CD4-positive, alpha-beta T cell treated with Interleukin-10 for 1 hour (primary cell): ENCODE results near the gene MT4.
A peak's percentile ranks its signal among the peaks of the same experiment; 100 is the strongest.
"Not testable (repeated sequence)": the region's sequence is repeated elsewhere in the genome, so short reads cannot be mapped to it uniquely, and the experiment has no call there.

Experiments
- DNase-seq: peaks from one replicate; pipeline ENCODE4 v3.0.0-alpha.2; 2020

MT4 gene

DNA sequence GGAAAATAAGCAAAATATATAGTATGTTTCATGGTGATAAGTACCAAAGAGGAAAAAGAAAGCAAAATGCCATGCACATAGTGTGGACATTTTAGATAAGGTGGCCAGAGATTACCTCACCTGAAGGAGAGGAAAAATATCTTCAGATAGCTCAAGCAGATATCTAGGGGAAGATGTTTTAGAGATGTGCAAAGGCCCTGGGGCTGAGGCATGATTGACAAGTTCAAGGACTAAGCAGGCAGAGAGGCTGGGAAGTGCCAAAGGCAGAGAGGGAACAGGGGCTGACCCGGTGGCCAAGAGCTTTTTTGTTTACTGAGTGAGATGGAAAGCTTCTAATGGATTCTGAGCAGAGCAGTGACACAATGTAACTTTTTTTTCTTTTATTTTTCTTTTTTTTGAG, 4.4 kb upstream of the MT4 start:
- DNase-seq = no peak

DNA sequence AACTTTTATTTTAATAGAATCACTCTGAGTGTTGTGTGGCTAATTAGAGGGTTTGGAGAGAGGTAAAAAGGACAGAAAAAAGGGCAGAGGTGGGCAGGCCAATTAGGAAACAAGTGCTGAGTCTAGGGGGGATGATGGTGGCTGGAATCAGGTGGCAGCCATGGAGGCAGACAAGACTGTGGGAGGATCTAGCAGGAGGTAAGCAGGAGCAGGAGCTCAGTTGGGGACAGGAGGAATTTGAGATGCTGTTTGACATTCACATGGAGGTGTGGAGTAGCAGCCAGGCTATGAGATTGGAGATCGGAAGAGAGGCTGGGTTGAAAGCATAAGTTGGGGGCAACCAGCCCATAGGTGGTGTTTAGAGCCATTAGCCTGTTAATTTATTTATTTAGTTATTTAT, 3.7 kb upstream of the MT4 start:
- DNase-seq = no peak

DNA sequence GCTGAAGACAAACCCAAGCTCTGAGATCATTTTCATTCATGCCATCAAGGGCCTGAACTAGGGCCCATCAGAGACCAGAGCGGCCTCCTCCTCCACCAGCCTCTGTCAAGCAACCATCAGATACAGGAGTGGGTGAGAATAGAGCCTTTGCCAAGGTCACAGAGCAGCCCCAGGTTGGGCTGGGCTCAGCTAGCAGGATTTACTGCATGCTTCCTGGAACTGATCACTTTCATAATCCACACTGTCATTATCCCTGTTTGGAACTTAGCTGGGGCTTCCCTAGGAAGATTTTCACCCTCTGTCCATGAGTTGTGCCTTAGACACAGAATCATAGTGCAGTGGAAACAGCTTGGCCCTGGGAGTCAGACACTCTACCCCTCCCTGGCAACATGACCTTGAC, 5.1 kb downstream of the MT4 start:
- no peak for DNase-seq

DNA sequence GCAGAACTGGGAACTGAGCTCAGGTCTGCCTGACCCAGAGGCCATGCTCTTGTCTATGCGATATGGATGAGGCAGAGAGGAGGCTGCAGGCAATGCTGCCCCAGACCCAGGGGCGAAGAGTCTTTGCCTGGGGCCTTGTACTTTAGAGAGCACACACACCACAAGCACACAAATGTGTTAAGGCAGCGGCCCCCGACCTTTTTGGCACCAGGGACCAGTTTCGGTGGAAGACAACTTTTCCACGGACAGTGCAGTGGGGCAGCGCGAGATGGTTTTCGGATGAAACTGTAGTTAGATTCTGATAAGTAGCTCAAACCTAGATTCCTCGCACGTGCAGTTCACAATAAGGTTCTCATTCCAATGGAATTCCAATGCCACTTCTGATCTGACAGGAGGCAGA, 6.7 kb downstream of the MT4 start:
- DNase-seq = no peak

DNA sequence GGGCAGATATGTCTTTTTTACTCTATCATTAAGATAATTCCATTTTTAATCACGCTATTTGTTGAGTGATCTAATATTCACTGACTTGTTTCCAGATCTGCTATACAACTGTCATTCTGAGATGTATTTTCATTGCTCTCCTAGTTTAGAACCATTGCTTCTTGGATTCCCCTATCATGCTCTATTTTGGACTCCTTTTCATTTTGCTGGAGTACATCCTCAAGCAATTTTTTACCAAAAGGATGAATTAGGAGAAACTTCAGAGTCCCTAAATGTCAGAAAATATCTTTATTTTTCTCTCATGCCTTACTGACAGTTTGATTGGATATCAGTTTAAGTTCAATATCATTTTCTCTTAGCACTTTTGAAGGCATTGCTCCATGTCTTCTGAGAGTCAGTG, 9.8 kb downstream of the MT4 start:
- DNase-seq = no peak

DNA sequence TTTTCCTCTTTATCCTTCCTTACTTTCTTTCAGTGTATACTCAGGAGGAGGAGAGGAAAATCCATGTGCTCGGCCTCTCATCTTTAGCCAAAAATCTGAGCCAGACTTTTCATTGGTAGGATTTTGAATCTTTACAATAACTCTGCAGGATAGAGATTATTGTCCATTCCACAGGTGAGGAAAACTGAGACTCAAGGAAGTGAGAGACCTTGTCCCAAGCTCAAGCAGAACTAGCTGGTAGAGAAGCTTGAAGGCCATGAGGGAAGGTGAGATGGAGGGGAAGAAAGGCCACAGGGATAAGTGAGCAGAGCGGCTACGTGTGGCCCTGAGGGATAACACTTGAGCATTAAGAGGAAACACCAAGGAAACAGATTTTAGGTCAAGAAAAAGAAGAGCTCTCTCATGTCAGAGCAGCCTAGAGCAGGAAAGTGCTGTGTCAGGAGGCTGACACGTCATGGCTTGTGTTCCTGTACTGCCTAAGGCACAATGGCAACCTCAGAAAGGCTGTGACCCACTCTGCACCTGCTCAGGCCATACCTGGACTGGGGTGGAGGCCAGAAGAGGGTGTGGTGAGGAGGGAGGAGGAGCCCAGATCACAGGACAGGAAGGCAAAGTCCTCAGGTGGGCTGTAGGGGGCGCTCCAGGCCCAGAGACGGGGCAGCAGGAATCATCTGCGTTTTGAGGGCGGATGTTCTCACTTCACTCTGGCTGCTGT, 11.9 kb downstream of the MT4 start:
- peak; percentile 89 for DNase-seq

DNA sequence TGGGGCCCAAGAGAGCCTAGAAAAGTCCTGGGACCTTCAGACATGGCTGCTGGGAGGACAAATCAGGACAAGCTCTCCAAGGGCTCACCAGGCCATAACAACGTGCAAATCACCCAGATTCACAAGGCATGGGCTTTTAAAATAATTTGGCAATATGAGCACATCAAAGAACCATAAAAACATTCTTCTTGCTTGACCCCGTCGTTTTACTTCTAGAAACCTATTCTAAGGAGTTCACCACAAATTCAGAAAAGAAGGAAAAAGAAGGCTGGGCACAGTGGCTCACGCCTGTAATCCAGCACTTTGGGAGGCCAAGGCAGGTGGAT, 12.4 kb downstream of the MT4 start:
- DNase-seq = no peak

DNA sequence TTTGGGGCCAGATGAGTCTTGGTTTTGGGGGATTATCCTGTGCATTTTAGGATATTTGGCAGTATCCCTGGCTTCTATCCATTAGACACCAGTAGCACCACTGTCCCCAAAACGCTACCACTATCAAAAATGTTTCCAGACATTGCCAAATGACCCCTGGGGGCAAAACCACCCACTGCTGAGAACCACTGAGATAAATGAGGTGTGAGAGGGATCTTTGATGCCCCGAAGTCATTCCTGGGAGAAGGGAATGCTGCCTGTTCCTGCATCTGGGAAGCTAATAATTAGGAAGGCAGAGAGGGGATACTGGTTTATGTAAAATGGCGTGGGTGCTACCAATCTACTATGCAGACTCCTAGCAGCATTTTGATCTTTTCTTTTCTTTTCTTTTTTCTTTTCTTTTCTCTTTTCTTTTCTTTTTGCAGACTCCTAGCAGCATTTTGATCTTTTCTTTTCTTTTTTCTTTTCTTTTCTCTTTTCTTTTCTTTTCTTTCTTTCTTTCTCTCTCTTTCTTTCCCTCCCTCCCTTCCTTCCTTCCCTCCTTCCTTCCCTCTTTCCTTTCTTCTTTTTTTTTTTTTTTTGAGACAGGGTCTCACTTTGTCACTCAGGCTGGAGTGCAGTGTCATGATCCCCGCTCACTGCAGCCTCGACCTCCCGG, 15.6 kb downstream of the MT4 start:
- no peak for DNase-seq

DNA sequence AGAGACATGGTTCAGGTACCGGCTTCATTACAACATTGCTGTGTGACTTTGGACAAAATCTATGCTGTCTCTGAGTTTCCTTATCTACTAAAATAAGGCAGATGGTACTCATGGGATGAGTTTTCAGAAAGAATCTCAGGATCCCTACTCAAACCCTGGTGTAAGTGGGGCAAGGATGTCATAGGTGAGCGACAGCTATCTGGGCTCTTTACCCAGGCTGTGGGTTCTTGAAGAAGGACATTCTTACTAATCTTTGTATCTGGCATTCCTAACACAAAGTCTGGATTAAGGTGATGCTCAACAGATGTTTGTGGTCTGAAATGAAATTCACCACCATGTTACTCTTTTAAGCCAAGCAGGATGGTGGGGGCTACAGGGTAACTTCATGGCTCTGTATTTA, 18.0 kb downstream of the MT4 start:
- DNase-seq = not testable (repeated sequence)

DNA sequence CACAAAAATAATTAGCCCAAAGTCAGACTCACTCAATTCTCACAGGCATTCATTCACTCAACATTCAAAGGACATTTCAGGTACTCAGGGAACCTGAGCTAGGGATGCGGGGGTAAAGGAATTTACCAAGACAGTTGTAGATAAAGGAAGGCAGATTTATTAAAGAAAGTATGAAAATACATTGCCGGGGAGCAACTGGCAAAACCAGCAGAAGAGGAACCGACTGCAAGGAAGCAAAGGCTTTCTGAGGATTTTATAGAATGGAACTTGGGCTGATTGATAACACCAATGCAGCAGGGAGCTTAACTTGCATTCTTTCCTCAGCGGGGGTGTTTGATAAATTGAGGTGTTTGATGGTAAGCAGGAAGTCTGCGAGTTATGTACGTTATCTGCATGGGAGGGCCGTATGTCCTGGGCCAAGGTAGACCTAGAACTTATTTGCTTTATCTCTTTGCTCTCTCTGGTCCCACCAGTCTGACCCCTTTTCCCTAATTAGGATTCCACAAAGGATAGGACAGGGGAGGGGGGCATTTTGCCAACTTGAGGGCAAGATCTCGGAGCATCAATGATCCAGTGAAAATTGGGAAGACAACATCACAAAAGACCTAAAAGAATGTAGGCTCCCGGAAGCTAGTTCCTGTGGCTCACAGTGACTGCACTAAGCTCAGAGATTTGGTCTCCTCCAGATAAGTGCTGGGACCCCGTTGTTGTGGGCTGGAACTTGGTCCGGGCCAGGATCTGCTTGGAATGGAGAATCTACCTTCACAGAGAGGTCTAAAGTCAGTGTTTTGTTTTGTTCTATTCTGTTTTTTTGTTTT, 18.7 kb downstream of the MT4 start:
- DNase-seq = no peak

DNA sequence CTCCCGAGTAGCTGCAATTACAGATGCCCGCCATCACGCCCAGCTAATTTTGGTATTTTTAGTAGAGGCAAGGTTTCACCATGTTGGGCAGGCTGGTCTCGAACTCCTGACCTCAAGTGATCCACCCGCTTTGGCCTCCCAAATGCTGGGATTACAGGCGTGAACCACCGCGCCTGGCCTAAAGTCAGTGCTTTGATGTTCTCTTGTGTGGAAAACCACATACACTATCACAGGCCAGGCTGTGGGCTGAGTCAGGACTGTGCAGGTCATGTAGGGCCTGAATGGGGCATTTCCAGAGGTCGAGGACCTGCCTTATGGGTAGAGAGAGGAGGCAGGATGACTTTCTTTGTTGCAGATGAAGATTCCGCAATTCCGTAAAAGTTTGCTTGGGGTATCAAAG, 19.4 kb downstream of the MT4 start:
- no peak for DNase-seq

DNA sequence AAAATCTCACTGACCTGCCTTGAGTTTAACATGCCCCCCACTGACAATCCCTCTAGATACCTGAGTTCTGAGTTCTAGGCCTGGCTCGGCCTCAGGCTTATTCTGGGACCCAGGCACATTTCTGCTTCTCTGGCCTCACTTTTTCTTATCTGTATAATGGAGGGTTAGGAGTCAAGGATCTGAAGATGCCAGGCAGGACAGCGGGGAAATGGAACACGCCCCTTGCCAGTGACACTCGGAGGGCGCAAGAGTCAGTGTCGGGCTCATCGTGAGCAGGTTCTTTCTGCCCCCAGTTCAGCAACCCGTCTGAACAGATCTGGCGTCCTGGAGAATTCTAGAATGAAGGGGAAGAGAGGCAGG, 23.9 kb downstream of the MT4 start:
- no peak for DNase-seq

DNA sequence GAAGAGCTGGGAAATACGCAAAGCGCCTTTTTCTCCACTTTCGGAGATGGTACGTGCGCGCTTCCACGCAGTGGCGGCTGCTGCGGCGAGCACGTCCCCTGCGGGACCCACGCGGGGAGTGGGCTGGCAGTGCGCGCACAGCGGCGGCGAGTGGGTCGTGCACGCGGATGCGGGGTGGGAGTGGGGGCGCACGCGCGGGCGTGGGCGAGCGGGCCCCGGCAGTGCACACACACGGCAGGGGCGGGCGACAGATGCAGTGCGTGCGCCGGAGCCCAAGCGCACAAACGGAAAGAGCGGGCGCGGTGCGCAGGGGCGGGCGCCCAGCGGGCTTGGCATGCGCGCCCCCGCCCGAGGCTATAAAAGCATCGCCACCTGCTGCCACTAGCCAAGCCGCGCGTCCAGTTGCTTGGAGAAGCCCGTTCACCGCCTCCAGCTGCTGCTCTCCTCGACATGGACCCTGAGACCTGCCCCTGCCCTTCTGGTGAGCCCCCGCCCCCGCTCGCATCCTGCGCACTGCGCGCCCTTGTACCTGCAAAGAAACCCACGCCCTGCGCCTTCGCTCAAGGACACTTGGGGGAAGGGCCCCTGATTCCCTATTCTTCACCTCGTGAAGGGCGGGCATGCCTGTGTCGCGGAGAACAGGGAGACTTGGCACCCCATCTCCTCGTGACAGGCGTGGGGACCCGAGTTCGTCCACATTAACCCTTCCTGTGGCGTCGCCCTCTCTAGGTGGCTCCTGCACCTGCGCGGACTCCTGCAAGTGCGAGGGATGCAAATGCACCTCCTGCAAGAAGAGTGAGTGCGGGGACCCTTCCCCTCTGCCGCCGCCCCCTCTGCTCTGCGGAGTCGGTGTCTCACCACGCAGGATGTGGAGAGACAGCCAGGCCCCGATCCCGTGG, 24.5 kb downstream of the MT4 start, which contains the start of gene MT3:
TSS of gene MT3 (plus strand) at position 388 of the 899 bp plus-strand sequence. CDS start at position 451, 63 bp downstream.
- no peak for DNase-seq

DNA sequence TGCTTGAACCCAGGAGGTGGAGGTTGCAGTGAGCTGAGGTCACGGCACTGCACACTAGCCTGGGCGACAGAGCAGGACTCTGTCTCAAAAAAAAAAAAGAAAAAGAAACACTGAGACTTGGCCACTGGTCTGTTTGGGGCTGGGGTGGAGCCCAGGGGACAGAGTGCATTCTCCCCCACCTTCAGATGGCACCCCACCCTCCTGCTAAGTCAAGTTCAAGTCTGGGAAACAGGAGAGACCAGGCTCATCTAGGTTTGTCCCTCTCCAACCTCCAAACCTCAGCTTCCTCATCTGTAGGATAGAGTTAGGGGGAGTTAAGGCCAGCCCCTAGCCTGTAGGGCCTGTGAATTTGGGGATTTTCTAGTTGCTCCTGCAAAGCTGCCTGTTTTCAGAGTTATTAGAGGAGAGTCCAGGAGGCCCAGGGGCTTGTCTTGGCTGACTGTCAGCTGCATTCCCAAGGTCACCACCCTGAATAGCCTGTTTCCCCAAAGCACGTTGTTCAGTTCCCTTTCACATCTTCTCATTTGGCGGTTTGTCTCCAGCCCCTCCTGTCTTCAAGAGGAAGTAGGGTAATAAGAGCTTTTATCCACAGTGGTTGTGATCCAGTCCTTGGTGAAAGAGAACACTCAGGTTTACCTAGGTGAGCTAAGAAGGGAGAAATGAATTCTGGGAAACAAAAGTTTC, 26.6 kb downstream of the MT4 start:
- DNase-seq = no peak

DNA sequence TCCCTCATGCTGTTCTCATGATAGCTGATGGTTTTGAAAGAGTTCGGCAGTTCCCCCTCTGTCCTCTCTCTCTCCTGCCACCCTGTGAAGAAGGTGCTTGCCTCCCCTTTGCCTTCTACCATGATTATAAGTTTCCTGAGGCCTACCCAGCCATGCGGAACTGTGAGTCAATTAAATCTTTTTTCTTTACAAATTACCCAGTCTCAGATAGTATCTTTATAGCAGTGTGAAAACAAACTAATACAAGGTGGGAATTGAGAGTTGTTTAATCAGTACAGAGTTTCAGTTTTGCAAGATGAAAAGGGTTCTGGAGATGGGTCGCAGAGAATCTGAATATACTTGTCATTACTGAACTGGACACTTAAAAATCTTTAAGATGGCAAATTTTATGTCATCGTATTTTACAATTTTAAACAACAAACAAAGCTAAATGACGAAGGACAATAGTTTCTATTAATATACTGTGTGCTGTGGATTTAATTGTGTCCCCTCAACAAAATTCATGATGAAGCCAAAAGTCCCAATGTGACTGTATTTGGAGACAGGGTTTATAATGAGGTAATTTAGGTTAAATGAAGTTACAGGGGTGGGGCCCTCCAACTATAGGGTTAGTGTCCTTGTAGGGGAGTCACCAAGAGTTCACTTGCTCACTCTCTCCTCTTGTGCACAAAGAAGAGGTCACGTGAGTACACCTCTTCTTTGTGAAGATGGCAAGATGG, 28.9 kb downstream of the MT4 start:
- DNase-seq = no peak

DNA sequence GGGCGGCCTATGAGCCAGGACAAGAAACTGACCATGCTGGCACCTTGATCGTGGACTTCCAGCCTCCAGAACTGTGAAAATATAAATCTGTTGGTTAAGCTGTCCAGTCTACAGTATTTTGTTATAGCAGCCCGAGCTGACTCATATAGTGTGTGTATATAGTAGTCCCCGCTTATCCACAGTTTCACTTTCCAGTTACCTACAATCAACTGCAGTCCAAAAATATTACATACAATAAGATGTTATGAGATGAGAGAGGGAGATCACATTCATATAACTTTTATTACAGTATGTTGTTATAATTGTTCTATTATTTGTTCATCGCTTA, 29.4 kb downstream of the MT4 start:
- DNase-seq = no peak

DNA sequence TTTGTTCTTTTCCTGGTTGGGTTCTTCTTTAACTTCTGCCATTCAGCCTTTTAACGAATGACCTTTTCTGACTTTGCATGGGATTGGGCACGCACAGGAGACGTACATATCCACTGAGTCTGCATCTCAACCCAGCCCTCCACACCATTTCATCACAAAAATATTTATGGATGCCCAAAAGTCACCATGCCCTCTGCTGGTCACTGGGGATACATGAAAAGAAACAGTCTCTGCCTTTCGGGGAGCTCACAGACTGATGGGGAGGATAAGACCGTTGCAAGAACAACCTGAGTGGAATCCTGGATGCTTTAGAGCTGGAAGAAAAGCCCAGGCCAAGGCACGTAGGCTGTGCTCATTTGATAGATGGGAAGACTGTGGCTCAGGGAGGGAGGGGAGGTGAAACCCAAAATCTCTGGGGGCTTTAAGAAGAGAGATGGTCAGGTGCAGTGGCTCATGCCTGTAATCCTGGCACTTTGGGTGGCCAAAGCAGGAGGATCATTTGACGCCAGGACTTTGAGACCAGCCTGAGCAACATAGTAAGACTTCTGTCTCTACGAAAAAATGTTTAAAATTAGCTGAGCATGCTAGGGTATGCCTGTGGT, 35.6 kb downstream of the MT4 start:
- peak; percentile 60 for DNase-seq

DNA sequence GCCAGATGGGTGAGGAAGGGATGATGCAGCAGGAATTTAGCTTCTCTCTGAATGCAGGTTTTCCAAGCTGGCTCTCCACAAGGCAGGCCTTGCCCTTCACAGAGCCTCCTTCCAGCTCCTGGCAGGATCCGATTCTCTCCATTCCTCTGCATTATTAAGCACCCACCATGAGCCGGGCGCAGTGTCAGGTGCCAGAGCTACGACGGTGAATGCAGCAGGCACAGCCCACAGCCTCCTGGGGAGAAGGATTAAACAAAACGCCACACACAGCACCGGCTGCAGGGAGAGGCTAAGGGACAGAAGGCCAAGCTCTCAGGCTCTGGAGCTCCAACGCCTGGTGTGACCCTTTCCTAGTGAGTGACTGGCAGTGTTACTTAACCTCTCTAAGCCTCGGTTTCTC, 36.5 kb downstream of the MT4 start:
- no peak for DNase-seq

DNA sequence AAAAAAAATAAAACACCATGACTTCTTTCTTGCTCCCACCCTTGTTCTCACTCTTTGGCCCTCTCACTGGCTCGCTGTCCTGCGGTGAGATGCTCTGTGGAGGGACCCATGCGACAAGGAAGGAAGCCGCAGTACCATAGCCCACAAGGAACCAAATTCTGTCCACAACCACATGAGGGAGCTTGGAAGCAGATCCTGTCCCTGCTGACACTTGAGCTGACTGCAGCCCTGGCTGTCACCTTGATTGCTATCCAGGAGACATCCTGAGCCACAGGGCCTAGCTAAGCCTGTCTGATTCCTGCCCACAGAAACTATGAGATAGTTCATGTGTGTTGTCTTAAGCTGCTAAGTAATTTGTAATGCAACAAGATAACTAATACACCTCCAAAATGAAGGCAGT, 38.7 kb downstream of the MT4 start:
- no peak for DNase-seq

DNA sequence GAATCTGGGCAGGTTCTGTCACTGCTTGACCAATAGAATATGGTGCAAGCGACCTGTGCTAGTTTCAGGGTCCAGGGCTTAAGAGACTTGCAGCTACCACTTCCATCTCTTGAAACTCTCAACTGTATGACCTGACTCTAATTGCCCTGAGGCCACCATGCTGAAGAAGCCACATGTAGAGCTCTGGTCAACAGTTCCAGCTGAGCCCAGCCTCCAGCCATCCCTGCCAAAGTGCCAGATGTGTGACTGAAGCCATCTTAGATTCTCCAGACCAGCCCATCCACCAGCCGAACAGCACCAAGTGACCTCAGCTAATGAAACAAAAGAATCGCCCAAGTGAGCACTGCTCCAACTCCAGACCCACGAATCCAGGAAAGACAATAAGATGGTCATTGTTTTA, 40.1 kb downstream of the MT4 start:
- DNase-seq = no peak

DNA sequence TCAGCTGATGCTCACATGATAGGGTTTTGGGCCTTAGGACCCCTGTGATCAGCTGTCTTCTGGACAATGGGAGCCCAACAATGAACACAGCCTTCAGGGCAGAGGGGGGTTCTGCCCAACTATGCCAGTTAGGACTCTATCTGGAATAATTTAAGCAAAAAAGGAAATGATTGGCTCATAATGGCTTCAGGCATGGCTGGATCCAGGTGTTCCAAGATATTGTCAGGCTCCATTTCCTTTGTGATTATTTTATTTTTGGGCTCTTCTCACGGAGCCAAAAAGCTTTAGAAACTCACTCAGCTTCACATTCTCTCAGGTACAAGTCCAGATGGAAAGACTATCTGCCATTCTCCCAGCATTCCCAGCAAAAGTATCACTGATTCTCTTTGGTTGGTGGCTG, 40.6 kb downstream of the MT4 start:
- DNase-seq = no peak

DNA sequence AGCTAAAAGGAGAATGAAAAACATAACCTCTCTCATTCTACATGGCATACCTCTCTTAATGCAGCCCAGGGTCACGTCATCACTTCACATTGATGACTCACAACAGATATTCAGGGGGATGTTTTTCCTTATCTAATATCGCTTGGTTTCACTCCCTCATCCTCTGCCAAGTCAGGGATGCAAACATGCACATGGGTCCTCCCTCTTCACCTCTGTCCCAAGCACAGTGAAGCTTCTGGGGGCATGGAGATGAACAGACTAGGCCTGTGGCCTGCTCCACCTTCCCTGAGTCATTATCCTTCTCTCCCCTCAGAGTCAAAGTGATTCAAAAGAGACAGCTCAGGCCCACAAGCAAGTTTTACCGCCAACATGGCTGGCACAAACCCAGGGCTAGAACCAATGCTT, 41.2 kb downstream of the MT4 start:
- DNase-seq = no peak
